Activated T-helper 1 cell treated with anti-CD3 and anti-CD28 coated beads, Interleukin-12 subunit alpha, Interleukin-12 subunit beta, Interleukin-2, Interleukin-4 antibody, amounts not matched to agents 30 ng/mL and 10 ng/mL and 1 ng/mL, durations not matched to agents 14 hours and 24 hours and 36 hours (primary cell): Measurements from ENCODE around the gene KCP. TPM values are rescaled to one million over a fixed set of nuclear protein-coding genes. Genes with fewer than 3 reads are reported as not detected.

Experiments used
- DNase-seq: peaks from one replicate; pipeline ENCODE4 v3.0.0; 2021; ENCODE audit warnings: low spot score
- H3K27ac Mint-ChIP-seq: one replicate; pipeline ENCODE4 v1.8.0; 2021; ENCODE audit warnings: mild to moderate bottlenecking, mixed read lengths
- H3K27me3 Mint-ChIP-seq: one replicate; pipeline ENCODE4 v1.8.0; 2022; ENCODE audit warnings: mild to moderate bottlenecking, moderate library complexity, mixed read lengths; ENCODE audit not compliant: insufficient read depth
- H3K36me3 Mint-ChIP-seq: one replicate; pipeline ENCODE4 v1.8.0; 2021; ENCODE audit warnings: low read depth, mixed read lengths
- H3K4me1 Mint-ChIP-seq: one replicate; pipeline ENCODE4 v1.8.0; 2021; ENCODE audit warnings: low read depth, mixed read lengths
- H3K4me3 Mint-ChIP-seq: one replicate; pipeline ENCODE4 v1.8.0; 2021; ENCODE audit warnings: mild to moderate bottlenecking, moderate library complexity, mixed read lengths
- H3K9me3 Mint-ChIP-seq: one replicate; pipeline ENCODE4 v1.8.0; 2021; ENCODE audit warnings: mixed read lengths
- intact Hi-C: fragments of 100-400 bp; cut with micrococcal nuclease; formaldehyde crosslinking; loops from one replicate; pipeline ENCODE4 v1.15.1; 2024
- total RNA-seq: library from RNA; stranded (reverse); gene quantifications from 2 replicates; pipeline ENCODE4 v1.2.3, GENCODE V29; 2022

KCP gene
- total RNA-seq, 1 donor from 2014 or later, result not detected

DNA sequence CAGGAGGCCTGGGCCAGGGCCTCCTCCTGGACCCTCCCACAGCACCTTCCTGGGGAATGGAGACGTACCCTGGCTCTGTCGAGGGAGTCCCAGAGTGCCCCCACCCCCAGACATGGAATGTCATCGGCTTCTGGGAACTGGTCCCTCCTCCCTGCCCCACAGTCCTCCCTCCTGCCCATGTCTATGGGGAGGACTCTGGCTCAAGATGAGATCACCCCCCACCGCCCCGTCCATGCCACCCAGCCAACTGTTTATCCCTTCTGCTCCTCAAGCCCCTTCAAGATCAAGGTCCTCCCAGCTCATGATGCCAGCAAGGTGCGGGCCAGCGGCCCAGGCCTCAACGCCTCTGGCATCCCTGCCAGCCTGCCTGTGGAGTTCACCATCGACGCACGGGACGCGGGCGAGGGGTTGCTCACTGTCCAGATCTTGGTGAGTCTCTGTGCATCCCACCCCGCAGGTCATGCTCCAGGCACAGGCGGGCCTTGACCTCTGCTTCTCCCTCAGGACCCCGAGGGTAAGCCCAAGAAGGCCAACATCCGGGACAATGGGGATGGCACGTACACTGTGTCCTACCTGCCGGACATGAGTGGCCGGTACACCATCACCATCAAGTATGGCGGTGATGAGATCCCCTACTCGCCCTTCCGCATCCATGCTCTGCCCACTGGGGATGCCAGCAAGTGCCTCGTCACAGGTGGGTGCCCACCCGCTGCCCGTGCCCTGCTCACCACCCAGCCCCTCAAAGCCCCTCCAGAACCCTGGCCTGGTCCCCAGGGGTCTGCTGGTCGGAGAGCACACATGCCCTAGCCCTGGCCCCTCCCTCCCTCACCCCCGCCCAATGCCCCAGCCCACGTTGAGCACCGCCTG, 62.0 kb downstream of the KCP start:
- Mint-ChIP-seq H3K36me3 (no peaks in the 10 kb centered on the region), H3K4me1 (no peaks in the 10 kb centered on the region), H3K27ac (no peak overlapping the region), H3K4me3 (no peak overlapping the region), H3K9me3 (no peaks in the 10 kb centered on the region), H3K27me3 (peaks cover 4% of the 10 kb centered on the region)
- DNase-seq, result no peak
- intact Hi-C loops, result no loop called here

DNA sequence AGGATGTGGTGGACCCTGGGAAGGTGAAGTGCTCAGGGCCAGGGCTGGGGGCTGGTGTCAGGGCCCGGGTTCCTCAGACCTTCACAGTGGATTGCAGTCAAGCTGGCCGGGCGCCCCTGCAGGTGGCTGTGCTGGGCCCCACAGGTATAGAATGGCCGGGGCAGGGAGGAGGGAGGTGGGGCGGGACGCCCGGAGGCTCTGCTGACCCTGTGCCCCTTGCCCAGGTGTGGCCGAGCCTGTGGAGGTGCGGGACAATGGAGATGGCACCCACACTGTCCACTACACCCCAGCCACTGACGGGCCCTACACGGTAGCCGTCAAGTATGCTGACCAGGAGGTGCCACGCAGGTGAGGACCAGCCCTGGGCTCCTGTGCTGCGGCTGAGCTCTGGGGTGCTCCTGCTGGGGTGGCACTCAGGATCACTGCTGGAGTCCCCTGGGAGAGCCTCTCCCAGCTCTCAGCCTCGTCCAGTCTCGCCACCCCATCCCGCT, 62.7 kb downstream of the KCP start:
- intact Hi-C loops, result no loop called here
- H3K9me3 Mint-ChIP-seq, result no peaks in the 10 kb centered on the region
- H3K4me3 Mint-ChIP-seq, result no peak overlapping the region
- H3K36me3 Mint-ChIP-seq, result no peaks in the 10 kb centered on the region
- no peaks in the 10 kb centered on the region for H3K4me1 Mint-ChIP-seq
- no peak overlapping the region for H3K27ac Mint-ChIP-seq
- peaks cover 3% of the 10 kb centered on the region for H3K27me3 Mint-ChIP-seq
- DNase-seq, result no peak

DNA sequence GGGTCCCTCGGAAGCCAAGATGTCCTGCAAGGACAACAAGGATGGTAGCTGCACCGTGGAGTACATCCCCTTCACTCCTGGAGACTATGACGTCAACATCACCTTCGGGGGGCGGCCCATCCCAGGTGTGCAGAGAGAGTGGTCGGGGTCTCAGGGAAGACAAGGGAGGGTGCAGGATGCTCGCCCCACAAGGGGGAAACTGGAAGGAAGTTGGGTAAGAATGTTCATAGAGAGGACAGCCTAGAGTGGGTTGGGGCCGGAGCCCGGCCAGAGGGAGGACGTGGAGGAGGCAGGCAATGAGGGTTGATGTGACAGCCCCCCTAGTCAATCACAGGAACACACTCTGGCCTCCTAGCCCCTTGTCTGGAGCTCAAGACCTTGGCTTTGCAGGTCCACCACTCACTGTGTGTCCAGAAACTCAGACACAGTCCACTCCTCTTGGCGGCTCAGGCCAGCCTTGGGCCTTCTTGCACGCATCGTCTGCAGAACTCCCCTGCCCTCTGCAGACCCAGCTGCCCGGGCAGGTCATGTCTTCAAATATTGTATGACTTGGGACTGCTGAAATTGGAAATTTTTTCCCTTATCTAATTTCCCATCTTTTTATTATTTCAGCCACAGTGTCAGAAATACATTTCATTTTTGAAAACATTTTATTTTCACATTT, 63.6 kb downstream of the KCP start:
- DNase-seq, result no peak
- no peaks in the 10 kb centered on the region for H3K9me3 Mint-ChIP-seq
- H3K27me3 Mint-ChIP-seq, result peaks cover 3% of the 10 kb centered on the region
- no peaks in the 10 kb centered on the region for H3K36me3 Mint-ChIP-seq
- H3K27ac Mint-ChIP-seq, result no peak overlapping the region
- H3K4me3 Mint-ChIP-seq, result no peak overlapping the region
- intact Hi-C loops, result no loop called here
- H3K4me1 Mint-ChIP-seq, result no peaks in the 10 kb centered on the region

DNA sequence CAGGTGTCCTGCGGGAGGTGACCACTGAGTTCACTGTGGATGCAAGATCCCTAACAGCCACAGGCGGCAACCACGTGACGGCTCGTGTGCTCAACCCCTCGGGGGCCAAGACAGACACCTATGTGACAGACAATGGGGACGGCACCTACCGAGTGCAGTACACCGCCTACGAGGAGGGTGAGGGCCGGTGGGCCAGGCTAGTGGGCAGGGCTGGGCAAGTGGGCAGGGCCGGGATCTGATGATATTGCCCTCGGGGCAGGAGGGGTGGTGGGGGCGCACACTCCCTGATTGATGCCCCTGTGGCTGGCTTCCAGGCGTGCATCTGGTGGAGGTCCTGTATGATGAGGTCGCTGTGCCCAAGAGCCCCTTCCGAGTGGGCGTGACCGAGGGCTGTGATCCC, 64.5 kb downstream of the KCP start:
- H3K4me3 Mint-ChIP-seq, result no peak overlapping the region
- H3K36me3 Mint-ChIP-seq, result no peaks in the 10 kb centered on the region
- peaks cover 3% of the 10 kb centered on the region for H3K27me3 Mint-ChIP-seq
- H3K9me3 Mint-ChIP-seq, result no peaks in the 10 kb centered on the region
- no peaks in the 10 kb centered on the region for H3K4me1 Mint-ChIP-seq
- DNase-seq, result no peak
- intact Hi-C loops, result no loop called here
- no peak overlapping the region for H3K27ac Mint-ChIP-seq

DNA sequence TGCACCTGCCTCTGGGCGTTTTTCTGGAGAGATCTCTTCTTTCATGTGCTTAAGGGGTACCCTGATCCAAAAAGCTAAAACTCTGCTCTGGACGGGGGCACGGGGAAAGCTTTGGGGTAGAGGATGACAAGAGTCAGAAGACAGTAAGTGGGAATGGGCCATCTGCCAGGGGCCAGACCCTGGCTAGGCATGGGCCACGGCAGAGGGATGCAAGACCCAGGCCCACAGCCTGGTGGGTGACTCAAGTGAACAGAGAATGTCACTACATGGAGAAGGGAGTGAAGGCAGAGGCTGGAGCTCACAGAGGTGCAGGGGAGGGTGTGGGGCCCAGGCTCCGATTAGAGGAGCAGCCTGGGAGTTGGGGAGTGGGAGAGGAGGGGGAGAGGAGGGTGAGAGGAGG, 65.0 kb downstream of the KCP start:
- Mint-ChIP-seq H3K27me3 (peaks cover 3% of the 10 kb centered on the region), H3K4me1 (no peaks in the 10 kb centered on the region), H3K4me3 (no peak overlapping the region), H3K9me3 (no peaks in the 10 kb centered on the region), H3K27ac (no peak overlapping the region), H3K36me3 (no peaks in the 10 kb centered on the region)
- intact Hi-C loops, result no loop called here
- no peak for DNase-seq

DNA sequence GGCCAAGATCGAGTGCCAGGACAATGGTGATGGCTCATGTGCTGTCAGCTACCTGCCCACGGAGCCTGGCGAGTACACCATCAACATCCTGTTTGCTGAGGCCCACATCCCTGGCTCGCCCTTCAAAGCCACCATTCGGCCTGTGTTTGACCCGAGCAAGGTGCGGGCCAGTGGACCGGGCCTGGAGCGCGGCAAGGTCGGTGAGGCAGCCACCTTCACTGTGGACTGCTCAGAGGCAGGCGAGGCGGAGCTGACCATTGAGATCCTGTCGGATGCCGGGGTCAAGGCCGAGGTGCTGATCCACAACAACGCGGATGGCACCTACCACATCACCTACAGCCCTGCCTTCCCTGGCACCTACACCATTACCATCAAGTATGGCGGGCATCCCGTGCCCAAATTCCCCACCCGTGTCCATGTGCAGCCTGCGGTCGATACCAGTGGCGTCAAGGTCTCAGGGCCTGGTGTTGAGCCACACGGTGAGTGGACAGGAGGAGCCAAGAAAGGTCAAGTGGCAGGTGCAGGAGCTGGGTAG, 65.7 kb downstream of the KCP start:
- Mint-ChIP-seq H3K27me3 (no peaks in the 10 kb centered on the region), H3K4me3 (no peak overlapping the region), H3K27ac (no peak overlapping the region), H3K36me3 (no peaks in the 10 kb centered on the region), H3K9me3 (no peaks in the 10 kb centered on the region), H3K4me1 (no peaks in the 10 kb centered on the region)
- intact Hi-C loops, result no loop called here
- DNase-seq, result no peak

DNA sequence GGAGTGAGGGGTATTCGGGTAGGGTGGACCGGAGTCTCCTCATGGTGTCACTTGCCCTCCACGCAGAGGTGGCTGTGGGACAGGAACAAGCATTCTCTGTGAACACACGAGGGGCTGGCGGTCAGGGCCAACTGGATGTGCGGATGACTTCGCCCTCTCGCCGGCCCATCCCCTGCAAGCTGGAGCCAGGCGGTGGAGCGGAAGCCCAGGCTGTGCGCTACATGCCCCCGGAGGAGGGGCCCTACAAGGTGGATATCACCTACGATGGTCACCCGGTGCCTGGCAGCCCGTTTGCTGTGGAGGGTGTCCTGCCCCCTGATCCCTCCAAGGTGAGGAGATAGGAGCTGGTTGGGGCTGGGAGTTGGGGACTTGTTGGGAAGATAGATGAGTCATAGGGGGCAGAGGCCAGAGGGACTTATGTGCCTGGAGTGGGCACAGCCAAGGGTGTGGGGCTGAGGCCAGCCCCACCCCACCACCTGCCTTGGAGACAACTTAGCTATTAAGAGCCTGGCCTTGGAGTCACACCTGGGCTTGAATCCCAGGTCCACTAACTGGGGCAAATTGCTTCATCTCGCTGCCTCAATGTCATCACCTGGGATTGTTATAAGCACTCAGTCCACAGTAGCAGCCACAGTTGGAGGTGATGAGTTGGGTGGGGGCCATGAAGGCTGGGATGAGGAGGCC, 66.4 kb downstream of the KCP start:
- intact Hi-C loops, result no loop called here
- Mint-ChIP-seq H3K4me1 (no peaks in the 10 kb centered on the region), H3K36me3 (no peaks in the 10 kb centered on the region), H3K4me3 (no peak overlapping the region), H3K27me3 (no peaks in the 10 kb centered on the region), H3K9me3 (no peaks in the 10 kb centered on the region), H3K27ac (no peak overlapping the region)
- no peak for DNase-seq

DNA sequence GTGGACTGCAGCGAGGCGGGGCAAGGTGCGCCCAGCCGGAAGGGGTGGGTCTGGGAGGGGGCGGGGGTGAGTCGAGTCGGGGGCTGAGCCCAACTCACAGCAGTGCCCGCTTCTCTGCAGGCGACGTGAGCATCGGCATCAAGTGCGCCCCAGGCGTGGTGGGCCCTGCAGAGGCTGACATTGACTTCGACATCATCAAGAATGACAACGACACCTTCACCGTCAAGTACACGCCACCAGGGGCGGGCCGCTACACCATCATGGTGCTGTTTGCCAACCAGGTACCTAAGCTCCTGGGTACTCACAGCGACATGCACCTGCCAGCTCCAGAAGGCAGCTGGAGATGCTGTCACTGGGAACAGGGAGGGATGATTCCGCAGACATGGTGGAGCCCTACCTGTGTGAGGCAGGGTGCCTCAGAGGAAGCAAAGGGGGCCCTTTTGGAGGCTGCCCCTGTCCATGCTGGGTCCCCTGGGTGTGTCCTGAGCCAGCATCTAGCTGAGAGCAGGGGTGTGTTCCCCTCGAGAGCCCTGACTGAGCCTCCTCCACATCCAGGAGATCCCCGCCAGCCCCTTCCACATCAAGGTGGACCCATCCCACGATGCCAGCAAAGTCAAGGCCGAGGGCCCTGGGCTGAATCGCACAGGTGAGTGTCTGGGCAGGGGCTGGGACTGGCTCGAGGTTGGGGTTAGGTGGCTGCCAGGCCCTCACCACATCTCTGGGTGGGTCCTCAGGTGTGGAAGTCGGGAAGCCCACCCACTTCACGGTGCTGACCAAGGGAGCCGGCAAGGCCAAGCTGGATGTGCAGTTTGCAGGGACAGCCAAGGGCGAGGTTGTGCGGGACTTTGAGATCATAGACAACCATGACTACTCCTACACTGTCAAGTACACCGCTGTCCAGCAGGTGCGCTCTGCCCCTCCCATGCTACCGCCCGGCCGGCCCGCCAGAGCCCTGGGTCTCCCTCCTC, 67.6 kb downstream of the KCP start:
- DNase-seq, result no peak
- H3K27ac Mint-ChIP-seq, result no peak overlapping the region
- intact Hi-C loops, result loop anchor here (1.0 kb wide), 1 partner anchor 40 kb away; no protein-coding TSS in a partner anchor
- H3K4me1 Mint-ChIP-seq, result no peaks in the 10 kb centered on the region
- H3K27me3 Mint-ChIP-seq, result no peaks in the 10 kb centered on the region
- H3K9me3 Mint-ChIP-seq, result no peaks in the 10 kb centered on the region
- H3K4me3 Mint-ChIP-seq, result no peak overlapping the region
- no peaks in the 10 kb centered on the region for H3K36me3 Mint-ChIP-seq

DNA sequence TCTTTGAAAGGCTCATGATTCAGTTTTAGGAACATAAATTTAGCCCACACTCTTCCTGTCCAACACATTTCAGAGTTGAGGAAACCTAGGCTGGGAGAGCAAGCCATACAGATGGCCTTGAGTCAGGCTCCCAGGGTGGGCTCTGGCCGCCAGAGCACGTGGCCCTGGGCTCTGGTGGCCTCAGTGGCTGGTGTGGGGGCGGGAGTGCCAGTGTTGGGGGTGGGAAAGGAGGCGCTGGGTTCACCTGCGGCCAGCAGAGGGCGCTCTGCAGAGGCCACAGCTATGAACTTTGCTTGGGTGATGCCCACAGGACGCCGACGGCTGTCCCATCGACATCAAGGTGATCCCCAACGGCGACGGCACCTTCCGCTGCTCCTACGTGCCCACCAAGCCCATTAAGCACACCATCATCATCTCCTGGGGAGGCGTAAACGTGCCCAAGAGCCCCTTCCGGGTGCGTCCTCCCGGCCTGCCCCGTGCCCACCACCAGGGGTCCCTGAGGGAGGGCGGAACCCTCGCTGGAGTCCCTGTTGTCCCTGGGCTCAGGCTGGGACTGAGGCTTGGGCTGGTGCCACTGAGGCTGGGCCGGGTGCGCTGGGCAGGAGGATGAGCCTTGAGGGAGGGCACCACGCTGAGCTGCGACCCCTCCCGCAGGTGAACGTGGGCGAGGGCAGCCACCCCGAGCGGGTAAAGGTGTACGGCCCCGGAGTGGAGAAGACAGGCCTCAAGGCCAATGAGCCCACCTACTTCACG, 68.4 kb downstream of the KCP start:
- intact Hi-C loops, result loop anchor here (1.0 kb wide), 1 partner anchor 41 kb away; no protein-coding TSS in a partner anchor
- DNase-seq, result peak; percentile 30
- Mint-ChIP-seq H3K27me3 (no peaks in the 10 kb centered on the region), H3K9me3 (no peaks in the 10 kb centered on the region), H3K36me3 (no peaks in the 10 kb centered on the region), H3K4me1 (no peaks in the 10 kb centered on the region), H3K4me3 (no peak overlapping the region), H3K27ac (no peak overlapping the region)

DNA sequence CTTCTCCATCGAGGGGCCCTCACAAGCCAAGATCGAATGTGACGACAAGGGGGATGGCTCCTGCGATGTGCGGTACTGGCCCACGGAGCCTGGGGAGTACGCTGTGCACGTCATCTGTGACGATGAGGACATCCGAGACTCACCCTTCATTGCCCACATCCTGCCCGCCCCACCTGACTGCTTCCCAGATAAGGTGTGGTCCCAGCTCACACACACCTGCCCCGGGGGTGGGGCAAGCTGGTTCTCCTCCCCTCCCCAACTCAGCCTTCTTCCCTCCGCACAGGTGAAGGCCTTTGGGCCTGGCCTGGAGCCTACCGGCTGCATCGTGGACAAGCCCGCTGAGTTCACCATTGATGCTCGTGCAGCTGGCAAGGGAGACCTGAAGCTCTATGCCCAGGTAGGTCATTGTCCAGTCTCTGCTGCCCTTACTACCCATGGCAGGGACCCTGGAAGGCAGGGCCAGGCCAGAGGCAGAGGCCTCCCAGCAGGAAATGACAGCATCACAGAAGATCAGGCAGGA, 69.3 kb downstream of the KCP start:
- DNase-seq, result no peak
- Mint-ChIP-seq H3K27me3 (no peaks in the 10 kb centered on the region), H3K36me3 (no peaks in the 10 kb centered on the region), H3K27ac (no peak overlapping the region), H3K9me3 (no peaks in the 10 kb centered on the region), H3K4me1 (no peaks in the 10 kb centered on the region), H3K4me3 (no peak overlapping the region)
- intact Hi-C loops, result no loop called here

DNA sequence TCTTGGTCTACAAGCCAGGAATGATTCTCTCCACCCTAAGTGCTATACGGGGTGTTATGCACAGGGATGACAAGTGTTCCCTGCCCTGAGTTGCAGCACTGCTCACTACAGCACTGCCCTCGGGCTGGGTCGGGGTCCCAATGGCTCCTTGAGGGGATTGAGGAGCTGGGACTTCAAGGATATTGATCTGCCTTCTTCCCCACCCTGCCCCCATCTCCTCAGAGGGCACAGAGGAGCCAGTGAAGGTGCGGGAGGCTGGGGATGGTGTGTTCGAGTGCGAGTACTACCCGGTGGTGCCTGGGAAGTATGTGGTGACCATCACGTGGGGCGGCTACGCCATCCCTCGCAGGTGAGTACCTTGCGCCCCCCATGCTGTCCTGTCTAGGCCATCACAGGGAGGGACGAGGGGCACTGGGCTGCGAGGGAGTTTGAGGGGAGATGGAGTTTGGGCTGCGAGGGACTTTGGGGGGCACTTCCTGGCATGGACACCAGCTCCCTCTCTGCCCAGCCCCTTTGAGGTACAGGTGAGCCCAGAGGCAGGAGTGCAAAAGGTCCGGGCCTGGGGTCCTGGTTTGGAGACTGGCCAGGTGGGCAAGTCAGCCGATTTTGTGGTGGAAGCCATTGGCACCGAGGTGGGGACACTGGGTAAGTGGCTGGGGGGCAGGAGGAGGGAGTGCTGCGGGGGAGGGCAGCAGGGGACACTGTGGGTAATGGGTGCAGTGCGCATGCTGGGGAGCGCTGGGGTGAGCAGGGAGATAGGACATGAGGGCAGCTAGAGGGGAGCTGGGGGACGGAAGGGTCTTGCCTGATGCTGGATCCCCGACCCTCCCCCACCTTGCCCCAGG, 70.0 kb downstream of the KCP start:
- DNase-seq, result no peak
- no peaks in the 10 kb centered on the region for H3K9me3 Mint-ChIP-seq
- intact Hi-C loops, result no loop called here
- no peak overlapping the region for H3K27ac Mint-ChIP-seq
- H3K36me3 Mint-ChIP-seq, result no peaks in the 10 kb centered on the region
- H3K4me1 Mint-ChIP-seq, result no peaks in the 10 kb centered on the region
- no peak overlapping the region for H3K4me3 Mint-ChIP-seq
- H3K27me3 Mint-ChIP-seq, result no peaks in the 10 kb centered on the region
